ENCODE measurements around the gene MBNL1.

- TF ChIP-seq POLR2A (IDR thresholded peaks at IDR 0.05; ENCODE audit: low read depth, low read length) (no peak), CTCF (conservative IDR thresholded peaks at IDR 0.05; ENCODE audit: low read depth, low read length) (no peak), RAD21 (IDR thresholded peaks at IDR 0.05; ENCODE audit: low read length) (no peak), NFE2L2 (IDR thresholded peaks at IDR 0.05; ENCODE audit: low read depth, low read length) (no peak), USF2 (IDR thresholded peaks at IDR 0.05; ENCODE audit: low read depth, low read length) (no peak), MAZ (IDR thresholded peaks at IDR 0.05; ENCODE audit: borderline replicate concordance, low read depth, low read length) (no peak), MAFK (IDR thresholded peaks at IDR 0.05; ENCODE audit: low read depth, low read length) (no peak), CEBPB (IDR thresholded peaks at IDR 0.05; ENCODE audit: low read depth, low read length) (peak; percentile 38; the same call in 1 of the 2 replicates), MXI1 (IDR thresholded peaks at IDR 0.05; ENCODE audit: borderline replicate concordance, low read depth, low read length) (no peak), BHLHE40 (IDR thresholded peaks at IDR 0.05; ENCODE audit: low read depth, low read length) (no peak), FOS (IDR thresholded peaks at IDR 0.05; ENCODE audit: low read depth, low read length) (no peak), RFX5 (IDR thresholded peaks at IDR 0.05; ENCODE audit: low read depth, low read length) (no peak), SMC3 (IDR thresholded peaks at IDR 0.05; ENCODE audit: low read depth, low read length) (no peak), ELK1 (IDR thresholded peaks at IDR 0.05; ENCODE audit: borderline replicate concordance, low read depth, low read length) (no peak)
These were observed 228.7 kb downstream of the MBNL1 start for GRCh38 chr3:152497457-152497856.
